Tibial nerve (tissue), 4 donors: ENCODE data around the gene CYP46A1. TPM values are rescaled to one million over a fixed set of nuclear protein-coding genes. Genes with fewer than 3 reads are reported as not detected.
A peak's percentile ranks its signal among the peaks of the same experiment; 100 is the strongest.

Source experiments
- DNase-seq, 2 donors: peaks; one replicate each; pipeline ENCODE4 v3.0.0-alpha.2; 2019; ENCODE audit warnings: low spot score in 2 of 2
- H3K27ac ChIP-seq, 4 donors: fragments of 200-600 bp; sonication (generic) in 3 of 4; one replicate each; pipeline ENCODE4 v1.5.1; 2017 to 2019; ENCODE audit warnings: mild to moderate bottlenecking in 1 of 4
- H3K27me3 ChIP-seq, 2 donors: fragments of 200-600 bp; sonication (generic) in 1 of 2; one replicate each; pipeline versions ENCODE4 v1.5.1 to v1.6.0; 2017 to 2019
- H3K36me3 ChIP-seq, 3 donors: fragments of 200-600 bp; sonication (generic); one replicate each; pipeline ENCODE4 v1.5.1; 2018 to 2019
- H3K4me1 ChIP-seq, 4 donors: fragments of 200-600 bp; sonication (generic) in 3 of 4; one replicate each; pipeline ENCODE4 v1.5.1; 2017 to 2019
- H3K4me3 ChIP-seq, 4 donors: fragments of 200-600 bp; sonication (generic) in 3 of 4; one replicate each; pipeline ENCODE4 v1.5.1; 2017 to 2019; ENCODE audit warnings: mild to moderate bottlenecking in 1 of 4, moderate library complexity in 1 of 4
- H3K9me3 ChIP-seq, 4 donors: fragments of 200-600 bp; sonication (generic) in 3 of 4; one replicate each; pipeline ENCODE4 v1.5.1; 2017 to 2019
- EP300 ChIP-seq, 2 donors: sonication (generic); formaldehyde crosslinking; IDR thresholded peaks; one replicate each; pipeline ENCODE4 v1.6.1; 2017; ENCODE audit warnings: antibody characterized with exemption in 2 of 2, mild to moderate bottlenecking in 1 of 2
- POLR2A ChIP-seq, 2 donors: fragments of 450-650 bp; IDR thresholded peaks; one replicate each; pipeline ENCODE4 v1.6.1; 2017; ENCODE audit warnings: antibody characterized with exemption in 2 of 2, mild to moderate bottlenecking in 2 of 2, moderate library complexity in 2 of 2
- WGBS, 2 donors: methylation state at CpG; one replicate each; pipeline ENCODE4 v1.1.5; 2018; 5-methylcytosine and 5-hydroxymethylcytosine counted together
- total RNA-seq, 4 donors: library from RNA; depleted of rRNA; stranded (reverse); fragments of >200 nt; gene quantifications; one replicate each; pipeline ENCODE4 v1.1.0, GENCODE V29; 2016
- TF ChIP-seq, protein P1 (sequence below), 5 experiments: fragments of 200-600 bp in 3 of 5; fragments of 450-650 bp in 2 of 5; sonication (generic) in 3 of 5; IDR thresholded peaks; one replicate each; pipeline ENCODE4 v1.5.1; 2016 to 2019; ENCODE audit warnings: antibody characterized with exemption in 5 of 5, mild to moderate bottlenecking in 3 of 5, moderate library complexity in 2 of 5

Gene CYP46A1
- total RNA-seq, 4 donors from 2014 or later: 1.2 to 3.7 (median 1.4) TPM

DNA sequence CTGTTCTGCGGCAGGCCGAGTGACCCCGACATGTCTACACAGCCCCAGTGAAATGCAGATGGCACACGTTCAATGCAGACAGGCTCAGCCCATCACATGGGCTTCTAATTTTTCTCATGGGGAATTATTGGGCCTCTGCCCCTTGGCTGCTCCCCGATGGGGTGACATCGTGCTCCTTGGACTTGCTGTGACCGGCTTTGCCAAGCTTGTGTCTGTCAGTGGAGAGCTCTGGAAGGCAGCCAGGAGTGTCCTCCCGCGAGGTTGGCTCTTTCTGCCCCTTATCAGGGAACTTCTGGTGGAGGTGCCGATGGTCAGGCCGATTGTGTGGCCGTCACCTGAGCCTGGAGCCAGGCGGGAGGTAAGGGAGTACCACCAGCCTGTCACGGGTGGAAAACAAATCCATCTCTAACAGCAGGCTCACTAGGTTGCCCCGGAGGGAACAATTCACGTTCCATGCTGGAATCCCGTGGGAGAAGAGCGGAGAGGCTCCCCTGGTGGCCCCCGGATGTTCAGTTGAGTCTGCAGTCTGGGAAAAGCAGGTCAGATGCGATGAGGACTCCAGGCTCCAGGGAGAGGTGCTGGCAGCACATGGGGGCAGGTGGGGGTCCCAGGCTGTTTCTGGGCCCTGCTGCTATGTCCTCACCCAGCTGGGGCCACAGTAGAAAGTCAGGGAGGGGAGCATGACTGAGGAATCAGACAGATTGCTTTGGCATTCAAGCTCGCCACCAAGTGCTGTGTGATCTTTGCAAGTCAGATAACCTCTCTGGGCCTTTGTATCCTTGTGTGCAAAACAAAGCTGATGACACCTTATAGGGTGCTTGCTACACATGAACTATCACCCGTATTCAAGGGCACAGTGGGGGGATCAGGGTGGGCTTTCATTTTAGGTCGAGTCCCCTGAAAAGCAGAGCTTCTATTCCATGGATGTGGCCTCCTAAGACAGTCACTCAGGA lies 65.9 kb downstream of the CYP46A1 start:
- H3K27ac ChIP-seq: peak overlapping the region in 1 of 4 donors; percentile 20
- no peak overlapping the region for H3K4me3 ChIP-seq
- 45 to 64% methylated on average over 17 to 23 of the region's 23 CpGs for WGBS, 2 donors
- H3K4me1 ChIP-seq: peaks cover 0 to 69% (median 39%) of the 10 kb centered on the region in 4 donors
- no peaks in the 10 kb centered on the region for H3K9me3 ChIP-seq
- no peaks in the 10 kb centered on the region for H3K36me3 ChIP-seq
- no peak for DNase-seq
- TF ChIP-seq POLR2A (IDR thresholded peaks at IDR 0.05): no peak
- no peak for TF ChIP-seq EP300 (IDR thresholded peaks at IDR 0.05)
- TF ChIP-seq, protein P1, sequence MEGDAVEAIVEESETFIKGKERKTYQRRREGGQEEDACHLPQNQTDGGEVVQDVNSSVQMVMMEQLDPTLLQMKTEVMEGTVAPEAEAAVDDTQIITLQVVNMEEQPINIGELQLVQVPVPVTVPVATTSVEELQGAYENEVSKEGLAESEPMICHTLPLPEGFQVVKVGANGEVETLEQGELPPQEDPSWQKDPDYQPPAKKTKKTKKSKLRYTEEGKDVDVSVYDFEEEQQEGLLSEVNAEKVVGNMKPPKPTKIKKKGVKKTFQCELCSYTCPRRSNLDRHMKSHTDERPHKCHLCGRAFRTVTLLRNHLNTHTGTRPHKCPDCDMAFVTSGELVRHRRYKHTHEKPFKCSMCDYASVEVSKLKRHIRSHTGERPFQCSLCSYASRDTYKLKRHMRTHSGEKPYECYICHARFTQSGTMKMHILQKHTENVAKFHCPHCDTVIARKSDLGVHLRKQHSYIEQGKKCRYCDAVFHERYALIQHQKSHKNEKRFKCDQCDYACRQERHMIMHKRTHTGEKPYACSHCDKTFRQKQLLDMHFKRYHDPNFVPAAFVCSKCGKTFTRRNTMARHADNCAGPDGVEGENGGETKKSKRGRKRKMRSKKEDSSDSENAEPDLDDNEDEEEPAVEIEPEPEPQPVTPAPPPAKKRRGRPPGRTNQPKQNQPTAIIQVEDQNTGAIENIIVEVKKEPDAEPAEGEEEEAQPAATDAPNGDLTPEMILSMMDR (IDR thresholded peaks at IDR 0.05): no peak
- H3K27me3 ChIP-seq: no peaks in the 10 kb centered on the region

DNA sequence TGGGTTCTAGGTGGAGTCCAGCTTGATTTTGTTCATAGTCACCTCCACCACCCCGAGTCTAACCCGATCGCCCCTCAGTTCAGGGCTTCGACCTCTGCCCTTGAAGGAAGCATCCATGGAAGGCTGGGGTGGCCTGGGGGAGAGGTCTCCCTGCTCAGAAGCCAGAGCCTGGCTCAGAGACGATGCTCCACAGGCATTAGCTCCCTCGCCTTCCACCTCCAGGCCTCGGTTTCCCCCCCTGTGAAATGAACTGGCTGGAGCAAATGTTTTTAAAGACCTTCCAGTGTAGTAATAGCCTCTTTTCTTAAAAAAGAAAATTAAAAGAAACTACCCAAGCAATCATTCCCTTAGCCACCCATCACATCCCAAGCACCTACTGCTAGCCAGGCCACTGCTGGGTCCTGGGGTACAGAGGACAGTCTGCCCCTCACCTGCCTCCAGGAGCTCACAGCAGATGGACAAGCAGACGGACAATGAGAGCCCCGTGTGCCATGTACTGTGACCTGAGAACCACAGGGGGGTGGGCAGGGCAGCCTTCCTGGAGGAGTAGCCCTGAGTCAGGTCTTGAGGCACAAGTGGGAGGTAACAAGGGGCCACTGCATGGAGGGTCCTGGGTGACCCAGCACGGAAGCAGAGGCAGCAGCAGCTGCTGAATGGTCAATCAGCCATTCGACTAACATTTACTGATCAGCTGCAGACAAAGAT lies 66.8 kb downstream of the CYP46A1 start:
- no peak overlapping the region for H3K4me3 ChIP-seq
- no peaks in the 10 kb centered on the region for H3K9me3 ChIP-seq
- H3K36me3 ChIP-seq: no peaks in the 10 kb centered on the region
- no peak for TF ChIP-seq EP300 (IDR thresholded peaks at IDR 0.05)
- no peak for TF ChIP-seq POLR2A (IDR thresholded peaks at IDR 0.05)
- TF ChIP-seq, protein P1 (IDR thresholded peaks at IDR 0.05): no peak
- no peak for DNase-seq
- no peaks in the 10 kb centered on the region for H3K27me3 ChIP-seq
- H3K27ac ChIP-seq: no peak overlapping the region
- H3K4me1 ChIP-seq: peaks cover 0 to 69% (median 42%) of the 10 kb centered on the region in 4 donors
- WGBS, 2 donors: 88% methylated on average over 11 of the region's 11 CpGs

DNA sequence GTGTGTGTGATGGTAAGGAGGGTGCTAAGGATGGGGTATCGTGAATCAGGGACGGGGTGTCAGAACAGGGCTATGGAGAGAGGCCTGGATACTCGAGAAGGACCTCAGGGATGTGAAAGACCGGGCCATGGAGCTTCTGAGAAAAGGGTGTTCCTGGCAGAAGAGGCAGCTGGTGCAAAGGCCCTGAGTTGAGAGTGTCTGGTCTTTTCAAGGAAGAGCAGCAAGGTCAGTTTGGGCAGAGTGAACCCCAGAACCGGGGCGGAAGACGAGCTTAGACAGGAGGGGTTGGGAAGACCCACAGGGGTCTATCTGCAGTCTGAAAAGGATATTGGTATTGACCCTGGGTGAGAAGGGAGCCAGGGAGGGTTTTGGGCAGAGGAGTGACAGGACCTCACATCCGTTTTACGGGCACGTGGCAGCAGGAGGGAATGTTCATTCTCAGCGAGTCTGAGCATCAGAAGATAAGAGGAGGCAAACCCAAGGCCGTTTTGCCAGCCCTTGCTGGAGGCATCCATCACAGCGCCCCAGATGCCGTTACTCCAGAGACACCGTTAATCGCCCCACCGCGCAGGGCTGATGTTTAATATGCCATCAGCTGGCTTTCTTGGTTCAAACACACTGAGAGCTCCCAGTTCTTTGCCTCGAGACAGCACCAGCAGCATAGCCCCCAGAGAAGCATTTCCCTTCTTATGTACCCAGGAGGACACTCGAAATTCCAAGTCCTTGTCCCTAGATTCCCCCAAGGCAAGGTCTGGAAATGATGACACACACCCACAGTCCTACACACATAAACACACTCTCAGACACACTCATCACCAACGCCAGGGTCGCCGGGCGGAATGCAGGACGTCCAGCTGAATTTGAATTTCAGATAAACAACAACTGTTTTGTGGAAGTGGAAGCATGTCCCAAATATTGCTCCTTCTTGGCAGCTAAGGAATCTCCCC lies 67.7 kb downstream of the CYP46A1 start:
- no peaks in the 10 kb centered on the region for H3K9me3 ChIP-seq
- no peaks in the 10 kb centered on the region for H3K36me3 ChIP-seq
- WGBS, 2 donors: 56 to 65% methylated on average over 21 to 25 of the region's 25 CpGs
- DNase-seq: no peak
- peak overlapping the region in 3 of 4 donors; percentile 58 to 80 (median 64) for H3K27ac ChIP-seq
- H3K4me1 ChIP-seq: peaks cover 0 to 69% (median 40%) of the 10 kb centered on the region in 4 donors
- no peaks in the 10 kb centered on the region for H3K27me3 ChIP-seq
- TF ChIP-seq, protein P1 (IDR thresholded peaks at IDR 0.05): no peak
- TF ChIP-seq POLR2A (IDR thresholded peaks at IDR 0.05) (no peak), EP300 (IDR thresholded peaks at IDR 0.05) (no peak)
- no peak overlapping the region for H3K4me3 ChIP-seq

DNA sequence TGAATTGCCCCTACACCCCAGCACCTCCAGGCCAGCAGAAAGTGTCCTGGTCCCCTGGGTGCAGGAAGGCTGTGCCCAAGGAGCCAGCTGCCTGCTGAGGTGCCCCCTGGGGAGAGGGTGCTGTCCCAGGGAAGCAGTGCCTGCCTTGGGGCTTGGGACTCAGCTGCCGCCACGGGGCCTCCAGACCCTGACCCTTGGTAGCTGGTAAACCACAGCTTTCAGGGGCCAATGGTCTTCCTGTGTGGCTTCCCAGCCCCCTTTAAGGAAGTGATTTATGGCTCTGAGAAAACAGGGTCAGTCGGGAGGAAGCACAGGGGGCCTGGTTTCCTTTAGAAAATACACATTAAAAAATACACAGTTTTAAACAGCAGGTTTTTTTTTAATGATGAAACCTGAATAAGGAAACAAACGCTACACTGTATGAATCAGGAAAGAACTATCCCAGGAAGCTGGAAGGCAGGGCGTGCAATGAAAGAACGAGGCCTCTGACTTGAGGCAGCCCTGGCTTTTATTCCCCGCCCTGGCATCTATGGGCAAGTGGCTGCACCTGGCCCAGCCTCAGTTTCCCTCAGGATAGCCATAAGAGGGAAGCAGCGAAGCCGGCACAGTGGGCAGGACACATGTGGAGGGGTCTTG lies 68.5 kb downstream of the CYP46A1 start:
- H3K36me3 ChIP-seq: no peaks in the 10 kb centered on the region
- no peaks in the 10 kb centered on the region for H3K9me3 ChIP-seq
- peaks cover 0 to 66% (median 40%) of the 10 kb centered on the region in 4 donors for H3K4me1 ChIP-seq
- H3K4me3 ChIP-seq: no peak overlapping the region
- 45 to 47% methylated on average over 9 of the region's 9 CpGs for WGBS, 2 donors
- peak overlapping the region in 3 of 4 donors; percentile 58 to 80 (median 64) for H3K27ac ChIP-seq
- DNase-seq: no peak
- H3K27me3 ChIP-seq: no peaks in the 10 kb centered on the region
- TF ChIP-seq, protein P1 (IDR thresholded peaks at IDR 0.05): no peak
- no peak for TF ChIP-seq EP300 (IDR thresholded peaks at IDR 0.05)
- no peak for TF ChIP-seq POLR2A (IDR thresholded peaks at IDR 0.05)
